Measurements from ENCODE around the gene DNAH1.

- TF ChIP-seq CTCF (IDR thresholded peaks at IDR 0.05) (no peak), EZH2phosphoT487 (IDR thresholded peaks at IDR 0.05) (no peak), EZH2 (IDR thresholded peaks at IDR 0.05) (no peak)
These were observed 99.7 kb downstream of the DNAH1 start for GRCh38 chr3:52415800-52416199.

Measured in neural progenitor cell (in vitro differentiated cells).